Breast epithelium (tissue), 3 donors: ENCODE results near the gene KBTBD2.

Source experiments
- CTCF ChIP-seq, 3 donors: fragments of 450-650 bp; IDR thresholded peaks; one replicate each; pipeline ENCODE4 v1.5.1; 2016 to 2017; ENCODE audit warnings: antibody characterized with exemption in 3 of 3, mild to moderate bottlenecking in 3 of 3, moderate library complexity in 3 of 3
- POLR2A ChIP-seq: fragments of 450-650 bp; IDR thresholded peaks from one replicate; pipeline ENCODE4 v1.6.1; 2016; ENCODE audit warnings: antibody characterized with exemption, mild to moderate bottlenecking, moderate library complexity
- POLR2AphosphoS5 ChIP-seq, 3 donors: sonication (generic); formaldehyde crosslinking; IDR thresholded peaks; one replicate each; pipeline ENCODE4 v1.6.1; 2017; ENCODE audit warnings: antibody characterized with exemption in 3 of 3

- TF ChIP-seq CTCF (IDR thresholded peaks at IDR 0.05) (no peak), POLR2A (no peak), POLR2AphosphoS5 (IDR thresholded peaks at IDR 0.05) (no peak)
Measured at GRCh38 chr7:32893722-32894121, 2.2 kb upstream of the KBTBD2 start.
